ENCODE measurements around the gene WWOX.

Gene WWOX

DNA sequence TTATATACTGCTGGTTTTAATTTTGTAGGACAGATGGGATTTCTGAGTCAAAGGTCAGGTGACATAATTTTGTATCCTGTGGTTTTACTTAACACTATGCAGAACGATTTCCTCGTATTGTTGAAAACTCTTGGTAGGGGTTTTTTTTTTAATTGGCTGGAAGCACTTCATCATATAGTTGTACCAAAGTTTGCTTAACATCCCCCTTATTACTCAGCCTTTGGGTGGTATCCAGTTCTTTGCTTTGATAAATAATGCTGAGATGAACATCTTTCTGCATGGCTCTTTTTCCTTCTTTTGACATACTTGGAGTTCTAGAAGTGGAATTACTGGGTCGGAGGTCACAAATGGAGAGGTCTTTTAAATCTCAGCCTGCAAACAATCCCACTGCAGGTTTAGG, 1082.0 kb downstream of the WWOX start:
- H3K4me1 ChIP-seq (ENCODE audit: control insufficient read depth, insufficient read depth, low read length) = no peaks in the 10 kb centered on the region
- no peak overlapping the region for H3K9ac ChIP-seq (ENCODE audit: low read length in 2 of 2)
- H3K27ac ChIP-seq (ENCODE audit: low read length) = no peak overlapping the region
- no peaks in the 10 kb centered on the region for H3K9me3 ChIP-seq (ENCODE audit: control insufficient read depth in 2 of 2, low read length in 2 of 2)
- no peak overlapping the region for H3K4me3 ChIP-seq (ENCODE audit: low read length in 2 of 2)
- H3K27me3 ChIP-seq (ENCODE audit: control insufficient read depth in 1 of 2, insufficient read depth in 2 of 2, low read length in 2 of 2) = no peaks in the 10 kb centered on the region
- no peaks in the 10 kb centered on the region for H3K36me3 ChIP-seq (ENCODE audit: control insufficient read depth in 2 of 2, insufficient read depth in 2 of 2, low read length in 2 of 2)

DNA sequence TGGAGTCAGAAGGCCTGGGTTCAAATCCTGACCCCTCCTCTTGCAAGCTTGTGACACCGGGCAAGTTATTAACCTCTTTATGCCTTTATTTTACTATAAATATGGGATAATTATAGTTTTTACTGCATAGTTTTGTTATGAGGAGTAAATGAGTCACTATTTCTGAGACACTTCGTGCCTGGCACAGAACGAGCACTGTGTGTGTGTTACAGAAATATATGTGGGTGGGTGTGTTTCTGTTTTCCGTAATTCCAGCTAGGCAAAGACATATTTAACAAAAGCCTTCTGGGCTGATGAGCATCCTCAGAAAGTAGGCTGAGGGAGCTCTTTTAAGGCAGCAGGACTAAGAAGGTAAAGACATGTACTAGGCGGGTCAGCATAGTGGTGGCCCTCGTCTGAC, 1083.2 kb downstream of the WWOX start:
- no peaks in the 10 kb centered on the region for H3K36me3 ChIP-seq (ENCODE audit: control insufficient read depth in 2 of 2, insufficient read depth in 2 of 2, low read length in 2 of 2)
- H3K9me3 ChIP-seq (ENCODE audit: control insufficient read depth in 2 of 2, low read length in 2 of 2) = no peaks in the 10 kb centered on the region
- no peaks in the 10 kb centered on the region for H3K27me3 ChIP-seq (ENCODE audit: control insufficient read depth in 1 of 2, insufficient read depth in 2 of 2, low read length in 2 of 2)
- H3K27ac ChIP-seq (ENCODE audit: low read length) = no peak overlapping the region
- H3K4me1 ChIP-seq (ENCODE audit: control insufficient read depth, insufficient read depth, low read length) = no peaks in the 10 kb centered on the region
- H3K4me3 ChIP-seq (ENCODE audit: low read length in 2 of 2) = no peak overlapping the region
- H3K9ac ChIP-seq (ENCODE audit: low read length in 2 of 2) = no peak overlapping the region

DNA sequence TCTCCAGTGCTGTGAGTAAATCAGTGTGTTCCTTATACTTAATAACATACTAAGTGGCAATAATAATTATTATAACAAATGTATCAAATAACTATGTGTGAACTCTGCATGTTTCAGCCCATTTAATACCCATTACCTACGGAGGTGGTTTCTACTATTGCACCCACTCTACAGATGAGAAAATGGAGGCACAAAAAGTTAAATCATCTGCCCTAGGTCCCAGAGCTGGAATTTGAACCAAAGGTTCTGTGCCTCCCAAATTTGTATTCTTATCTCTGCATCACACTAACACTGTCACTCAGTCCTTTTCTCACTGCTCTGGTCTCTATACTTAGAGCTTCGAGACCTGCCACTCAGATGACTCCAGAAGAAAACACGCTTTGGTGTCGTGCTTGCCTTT, 1084.1 kb downstream of the WWOX start:
- Histone ChIP-seq H3K27me3 (ENCODE audit: control insufficient read depth in 1 of 2, insufficient read depth in 2 of 2, low read length in 2 of 2) (peaks cover 0 to 2% of the 10 kb centered on the region in 2 donors), H3K27ac (ENCODE audit: low read length) (no peak overlapping the region), H3K9ac (ENCODE audit: low read length in 2 of 2) (no peak overlapping the region), H3K4me1 (ENCODE audit: control insufficient read depth, insufficient read depth, low read length) (no peaks in the 10 kb centered on the region), H3K9me3 (ENCODE audit: control insufficient read depth in 2 of 2, low read length in 2 of 2) (peaks cover 0 to 3% of the 10 kb centered on the region in 2 donors), H3K36me3 (ENCODE audit: control insufficient read depth in 2 of 2, insufficient read depth in 2 of 2, low read length in 2 of 2) (no peaks in the 10 kb centered on the region), H3K4me3 (ENCODE audit: low read length in 2 of 2) (no peak overlapping the region)

DNA sequence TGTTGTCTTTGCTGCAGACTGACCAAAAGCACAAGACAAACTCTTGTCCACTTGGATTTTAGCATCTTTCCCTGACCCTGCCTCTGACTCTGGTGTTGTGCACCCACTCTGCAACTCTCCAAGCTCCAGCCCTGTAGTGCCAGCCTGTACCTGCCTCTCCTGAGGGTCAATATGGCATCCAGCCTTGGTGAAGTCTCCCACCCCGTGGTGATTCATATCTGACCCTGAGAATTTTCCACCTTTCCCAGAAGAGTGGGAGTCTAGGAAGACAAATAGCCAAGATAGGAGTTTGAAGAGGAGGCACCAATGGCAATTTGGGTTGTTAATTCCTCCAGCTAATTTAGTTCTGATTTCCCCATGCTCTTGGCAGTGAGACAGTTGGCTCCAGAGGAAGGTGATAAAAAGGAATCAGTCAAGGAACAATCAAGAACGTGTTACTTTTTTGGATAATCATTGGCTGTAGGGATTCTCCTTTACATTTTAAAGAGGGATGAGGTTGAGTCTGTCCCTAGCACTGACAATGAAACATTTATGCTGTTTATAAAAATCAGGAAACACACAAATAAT, 1085.1 kb downstream of the WWOX start:
- H3K4me1 ChIP-seq (ENCODE audit: control insufficient read depth, insufficient read depth, low read length) = no peaks in the 10 kb centered on the region
- H3K9ac ChIP-seq (ENCODE audit: low read length in 2 of 2) = no peak overlapping the region
- H3K36me3 ChIP-seq (ENCODE audit: control insufficient read depth in 2 of 2, insufficient read depth in 2 of 2, low read length in 2 of 2) = no peaks in the 10 kb centered on the region
- H3K9me3 ChIP-seq (ENCODE audit: control insufficient read depth in 2 of 2, low read length in 2 of 2) = peaks cover 0 to 3% of the 10 kb centered on the region in 2 donors
- H3K4me3 ChIP-seq (ENCODE audit: low read length in 2 of 2) = no peak overlapping the region
- H3K27me3 ChIP-seq (ENCODE audit: control insufficient read depth in 1 of 2, insufficient read depth in 2 of 2, low read length in 2 of 2) = peaks cover 0 to 2% of the 10 kb centered on the region in 2 donors
- no peak overlapping the region for H3K27ac ChIP-seq (ENCODE audit: low read length)

DNA sequence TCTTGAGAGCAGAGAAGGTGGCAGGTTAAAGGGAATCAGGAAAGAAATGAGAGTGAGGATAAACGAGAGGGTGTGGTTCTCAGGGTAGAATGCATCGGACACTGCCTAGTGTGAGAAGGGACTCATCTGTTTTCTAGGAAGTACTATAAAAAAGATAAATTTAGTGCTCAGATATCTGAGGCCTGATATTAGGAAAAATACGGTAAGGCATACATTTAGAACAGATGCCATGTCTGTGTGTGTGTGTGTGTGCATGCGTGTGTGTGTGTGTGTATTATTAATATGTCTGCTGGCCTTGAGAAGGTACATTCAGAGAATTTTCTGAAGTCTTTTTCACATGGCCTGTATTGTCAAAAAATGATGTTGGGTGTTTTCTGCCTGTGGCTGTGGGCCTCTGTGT, 1086.3 kb downstream of the WWOX start:
- no peak overlapping the region for H3K4me3 ChIP-seq (ENCODE audit: low read length in 2 of 2)
- peaks cover 0 to 2% of the 10 kb centered on the region in 2 donors for H3K27me3 ChIP-seq (ENCODE audit: control insufficient read depth in 1 of 2, insufficient read depth in 2 of 2, low read length in 2 of 2)
- H3K27ac ChIP-seq (ENCODE audit: low read length) = no peak overlapping the region
- H3K36me3 ChIP-seq (ENCODE audit: control insufficient read depth in 2 of 2, insufficient read depth in 2 of 2, low read length in 2 of 2) = no peaks in the 10 kb centered on the region
- no peaks in the 10 kb centered on the region for H3K4me1 ChIP-seq (ENCODE audit: control insufficient read depth, insufficient read depth, low read length)
- H3K9me3 ChIP-seq (ENCODE audit: control insufficient read depth in 2 of 2, low read length in 2 of 2) = peaks cover 0 to 3% of the 10 kb centered on the region in 2 donors
- H3K9ac ChIP-seq (ENCODE audit: low read length in 2 of 2) = no peak overlapping the region

DNA sequence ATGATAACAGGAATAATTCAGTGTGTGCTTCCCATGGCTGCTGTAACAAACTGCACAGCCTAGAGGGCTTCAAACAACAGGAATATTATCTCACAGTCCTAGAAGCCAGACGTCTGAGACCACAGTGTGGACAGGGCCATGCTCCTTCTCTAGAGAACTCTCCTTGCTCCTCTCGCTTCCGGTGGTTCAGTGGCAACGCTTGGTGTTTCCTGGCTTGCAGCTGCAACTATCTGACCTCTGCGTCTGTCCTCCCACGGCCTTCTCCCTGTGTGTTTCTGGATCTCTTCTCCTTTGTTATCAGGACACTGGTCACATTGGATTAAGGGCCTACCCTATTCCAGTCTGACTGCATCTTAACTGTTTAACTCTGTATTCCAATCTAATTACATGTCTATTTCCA, 1086.7 kb downstream of the WWOX start:
- H3K4me3 ChIP-seq (ENCODE audit: low read length in 2 of 2) = no peak overlapping the region
- no peaks in the 10 kb centered on the region for H3K4me1 ChIP-seq (ENCODE audit: control insufficient read depth, insufficient read depth, low read length)
- no peaks in the 10 kb centered on the region for H3K36me3 ChIP-seq (ENCODE audit: control insufficient read depth in 2 of 2, insufficient read depth in 2 of 2, low read length in 2 of 2)
- H3K27ac ChIP-seq (ENCODE audit: low read length) = no peak overlapping the region
- no peak overlapping the region for H3K9ac ChIP-seq (ENCODE audit: low read length in 2 of 2)
- H3K27me3 ChIP-seq (ENCODE audit: control insufficient read depth in 1 of 2, insufficient read depth in 2 of 2, low read length in 2 of 2) = peaks cover 0 to 2% of the 10 kb centered on the region in 2 donors
- H3K9me3 ChIP-seq (ENCODE audit: control insufficient read depth in 2 of 2, low read length in 2 of 2) = peaks cover 0 to 3% of the 10 kb centered on the region in 2 donors

DNA sequence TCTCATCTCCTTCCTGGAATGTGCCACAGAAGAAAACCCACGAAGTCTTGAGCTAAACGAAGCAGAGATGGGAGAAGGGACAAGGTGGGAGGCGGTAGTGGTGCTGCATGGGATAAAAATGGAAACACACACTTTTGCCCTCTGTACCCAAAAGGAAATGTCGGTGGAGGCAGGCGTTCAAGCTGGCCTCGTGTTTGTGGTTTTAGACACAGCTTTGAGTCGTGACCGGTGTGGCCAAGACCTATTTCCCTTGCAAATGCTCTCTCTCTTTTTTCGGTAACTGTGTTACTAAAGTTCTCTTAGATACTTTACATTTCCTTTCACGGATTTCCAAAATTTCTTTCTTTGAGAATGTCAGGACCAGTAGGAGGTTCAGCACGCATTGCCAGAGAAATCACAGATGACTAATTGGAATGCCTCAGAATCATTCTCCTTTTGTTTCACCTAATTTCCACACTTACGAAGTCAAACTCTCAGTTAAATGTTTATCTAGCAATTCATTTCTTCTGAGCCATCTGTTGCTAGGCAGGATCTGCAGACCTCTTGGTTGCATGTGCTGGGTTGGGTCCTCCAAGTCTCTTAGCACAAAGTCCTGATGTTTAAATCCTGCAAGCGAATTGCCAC, 1088.8 kb downstream of the WWOX start:
- H3K27me3 ChIP-seq (ENCODE audit: control insufficient read depth in 1 of 2, insufficient read depth in 2 of 2, low read length in 2 of 2) = peaks cover 0 to 2% of the 10 kb centered on the region in 2 donors
- peaks cover 0 to 3% of the 10 kb centered on the region in 2 donors for H3K9me3 ChIP-seq (ENCODE audit: control insufficient read depth in 2 of 2, low read length in 2 of 2)
- H3K36me3 ChIP-seq (ENCODE audit: control insufficient read depth in 2 of 2, insufficient read depth in 2 of 2, low read length in 2 of 2) = no peaks in the 10 kb centered on the region
- H3K27ac ChIP-seq (ENCODE audit: low read length) = no peak overlapping the region
- no peak overlapping the region for H3K9ac ChIP-seq (ENCODE audit: low read length in 2 of 2)
- H3K4me3 ChIP-seq (ENCODE audit: low read length in 2 of 2) = no peak overlapping the region
- no peaks in the 10 kb centered on the region for H3K4me1 ChIP-seq (ENCODE audit: control insufficient read depth, insufficient read depth, low read length)

DNA sequence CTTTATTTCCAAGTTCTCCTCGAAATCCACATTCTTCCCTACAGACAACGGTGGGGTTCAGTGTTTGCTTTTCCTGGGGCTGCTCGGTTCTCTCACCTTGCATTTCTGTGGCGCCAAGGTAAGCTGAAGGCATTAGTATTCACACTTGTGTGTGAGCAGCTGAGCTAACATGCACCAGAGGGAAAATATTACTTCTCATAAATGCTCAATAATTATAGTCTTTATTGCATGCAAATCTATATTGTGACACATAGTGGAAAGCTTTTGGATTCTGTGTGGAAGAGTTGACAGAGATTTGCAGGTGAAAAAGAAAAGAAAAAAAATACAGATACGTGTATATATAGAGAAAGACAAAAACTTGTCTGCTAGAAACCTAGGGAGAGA, 1089.3 kb downstream of the WWOX start:
- peaks cover 0 to 2% of the 10 kb centered on the region in 2 donors for H3K27me3 ChIP-seq (ENCODE audit: control insufficient read depth in 1 of 2, insufficient read depth in 2 of 2, low read length in 2 of 2)
- H3K9me3 ChIP-seq (ENCODE audit: control insufficient read depth in 2 of 2, low read length in 2 of 2) = peaks cover 0 to 3% of the 10 kb centered on the region in 2 donors
- H3K4me3 ChIP-seq (ENCODE audit: low read length in 2 of 2) = no peak overlapping the region
- no peaks in the 10 kb centered on the region for H3K36me3 ChIP-seq (ENCODE audit: control insufficient read depth in 2 of 2, insufficient read depth in 2 of 2, low read length in 2 of 2)
- no peak overlapping the region for H3K27ac ChIP-seq (ENCODE audit: low read length)
- H3K4me1 ChIP-seq (ENCODE audit: control insufficient read depth, insufficient read depth, low read length) = no peaks in the 10 kb centered on the region
- no peak overlapping the region for H3K9ac ChIP-seq (ENCODE audit: low read length in 2 of 2)

DNA sequence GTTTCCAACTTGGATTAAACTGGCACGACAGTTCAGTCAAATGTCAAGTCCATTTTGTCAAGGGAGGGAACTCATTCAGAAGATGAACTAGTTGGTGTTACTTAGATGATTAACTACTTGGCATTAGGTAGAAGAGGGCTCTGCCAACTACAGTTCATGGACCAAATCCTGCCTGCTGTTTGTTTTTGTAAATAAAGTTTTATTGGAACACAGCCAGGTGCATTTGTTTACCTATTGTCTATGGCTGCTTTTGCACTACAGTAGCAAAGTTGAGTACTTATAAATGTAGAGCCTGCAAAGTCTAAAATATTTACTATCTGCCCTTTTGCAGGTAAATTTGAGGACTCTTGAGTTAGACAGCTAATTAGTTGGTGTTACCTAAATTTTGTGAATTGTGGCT, 1091.1 kb downstream of the WWOX start:
- H3K36me3 ChIP-seq (ENCODE audit: control insufficient read depth in 2 of 2, insufficient read depth in 2 of 2, low read length in 2 of 2) = no peaks in the 10 kb centered on the region
- peaks cover 0 to 3% of the 10 kb centered on the region in 2 donors for H3K9me3 ChIP-seq (ENCODE audit: control insufficient read depth in 2 of 2, low read length in 2 of 2)
- no peak overlapping the region for H3K9ac ChIP-seq (ENCODE audit: low read length in 2 of 2)
- H3K27me3 ChIP-seq (ENCODE audit: control insufficient read depth in 1 of 2, insufficient read depth in 2 of 2, low read length in 2 of 2) = peaks cover 0 to 2% of the 10 kb centered on the region in 2 donors
- H3K4me3 ChIP-seq (ENCODE audit: low read length in 2 of 2) = no peak overlapping the region
- H3K4me1 ChIP-seq (ENCODE audit: control insufficient read depth, insufficient read depth, low read length) = no peaks in the 10 kb centered on the region
- H3K27ac ChIP-seq (ENCODE audit: low read length) = no peak overlapping the region

DNA sequence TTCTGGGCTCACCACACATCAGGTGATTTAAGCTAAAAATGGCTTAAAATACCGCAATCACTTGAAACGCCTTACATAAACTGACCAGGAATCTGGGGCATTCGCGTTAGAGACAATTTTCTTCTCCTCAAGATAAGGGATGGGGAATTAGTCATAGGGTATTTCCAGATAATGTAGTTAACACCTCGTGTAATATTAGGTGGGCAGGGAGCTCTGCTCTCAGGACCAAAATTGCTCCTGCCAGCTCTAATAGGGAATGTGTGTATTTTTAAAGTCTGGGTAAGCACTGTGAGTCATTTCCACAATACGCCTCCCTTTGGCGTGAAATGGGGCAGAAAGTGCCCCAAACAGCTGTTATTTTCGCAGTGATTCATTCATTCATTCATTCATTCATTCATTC, 1092.5 kb downstream of the WWOX start:
- Histone ChIP-seq H3K4me3 (ENCODE audit: low read length in 2 of 2) (no peak overlapping the region), H3K27ac (ENCODE audit: low read length) (no peak overlapping the region), H3K36me3 (ENCODE audit: control insufficient read depth in 2 of 2, insufficient read depth in 2 of 2, low read length in 2 of 2) (no peaks in the 10 kb centered on the region), H3K9ac (ENCODE audit: low read length in 2 of 2) (no peak overlapping the region), H3K27me3 (ENCODE audit: control insufficient read depth in 1 of 2, insufficient read depth in 2 of 2, low read length in 2 of 2) (peaks cover 0 to 2% of the 10 kb centered on the region in 2 donors), H3K4me1 (ENCODE audit: control insufficient read depth, insufficient read depth, low read length) (no peaks in the 10 kb centered on the region), H3K9me3 (ENCODE audit: control insufficient read depth in 2 of 2, low read length in 2 of 2) (peaks cover 0 to 3% of the 10 kb centered on the region in 2 donors)

DNA sequence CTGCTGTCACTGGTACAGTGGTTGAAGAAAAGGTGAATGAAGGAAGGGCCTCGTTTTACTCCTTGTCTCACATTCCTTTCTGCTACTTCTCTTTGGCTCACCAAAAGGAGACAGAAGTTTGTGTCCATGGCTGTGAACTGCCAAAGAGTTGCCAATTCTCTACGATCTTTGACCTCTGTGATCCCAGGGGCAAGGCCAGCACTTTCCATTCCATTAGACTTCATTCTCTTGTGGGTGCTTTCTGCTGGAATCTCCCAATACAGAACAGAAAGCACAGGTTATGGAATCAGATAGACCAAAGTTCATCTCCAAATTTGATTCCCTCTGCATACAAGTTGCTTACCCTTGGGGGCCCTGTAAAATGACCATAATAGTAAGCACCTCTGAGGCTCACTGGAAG, 1093.5 kb downstream of the WWOX start:
- Histone ChIP-seq H3K4me3 (ENCODE audit: low read length in 2 of 2) (no peak overlapping the region), H3K9ac (ENCODE audit: low read length in 2 of 2) (no peak overlapping the region), H3K4me1 (ENCODE audit: control insufficient read depth, insufficient read depth, low read length) (no peaks in the 10 kb centered on the region), H3K27me3 (ENCODE audit: control insufficient read depth in 1 of 2, insufficient read depth in 2 of 2, low read length in 2 of 2) (peaks cover 0 to 2% of the 10 kb centered on the region in 2 donors), H3K27ac (ENCODE audit: low read length) (no peak overlapping the region), H3K9me3 (ENCODE audit: control insufficient read depth in 2 of 2, low read length in 2 of 2) (peaks cover 0 to 1% of the 10 kb centered on the region in 2 donors), H3K36me3 (ENCODE audit: control insufficient read depth in 2 of 2, insufficient read depth in 2 of 2, low read length in 2 of 2) (no peaks in the 10 kb centered on the region)
